ENCODE measurements around the gene EARS2. TPM values are rescaled to one million over a fixed set of nuclear protein-coding genes. Genes with fewer than 3 reads are reported as not detected.

The EARS2 gene
- total and polyA plus RNA-seq, 9 of the 15 experiments (the other 6 are each of a cell fraction or from before 2014, with no cell fraction given) = 17.6 to 58.6 (median 36.3) TPM

DNA sequence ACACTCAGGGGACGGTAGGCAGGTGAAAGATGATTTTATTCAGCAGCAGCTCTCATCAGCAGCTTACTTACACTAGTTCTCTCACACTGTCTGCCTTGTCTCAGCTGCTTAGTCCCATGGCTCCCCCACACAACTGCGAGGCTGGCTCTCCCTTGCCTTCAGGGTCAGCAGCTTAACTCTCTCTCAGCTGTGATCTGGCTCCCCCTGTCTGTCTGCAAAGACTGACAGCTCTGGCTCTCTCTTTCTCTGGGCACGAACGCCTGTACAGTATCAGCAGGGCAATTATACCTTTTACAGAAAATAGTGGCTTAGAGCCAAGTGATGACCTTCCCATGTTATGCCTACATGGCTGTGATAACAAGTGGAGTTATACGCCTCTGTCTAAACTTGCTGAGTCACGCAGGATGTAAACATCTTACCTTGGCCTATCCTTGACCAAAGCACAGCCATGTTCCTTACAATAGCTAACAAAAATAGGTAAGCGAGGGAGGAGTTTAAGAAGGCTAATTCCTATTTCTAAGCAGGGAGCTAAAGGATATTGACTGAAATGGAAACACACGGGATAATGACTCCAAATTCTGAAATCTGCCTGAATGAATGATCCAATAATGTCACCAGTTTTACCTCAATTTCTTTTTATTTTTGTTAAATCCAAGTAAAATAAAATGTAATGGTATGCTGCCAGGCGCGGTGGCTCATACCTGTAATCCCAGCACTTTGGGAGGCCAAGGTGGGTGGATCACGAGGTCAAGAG lies 40.0 kb upstream of the EARS2 start (continued):
- TF ChIP-seq RBM34 (IDR thresholded peaks at IDR 0.05; ENCODE audit: borderline replicate concordance, insufficient read depth, low read length) (no peak), PHF20 (IDR thresholded peaks at IDR 0.05; ENCODE audit: partially characterized antibody) (no peak), POLR2G (IDR thresholded peaks at IDR 0.05; ENCODE audit: low read depth, low read length) (no peak), ILK (tag; IDR thresholded peaks at IDR 0.05; ENCODE audit: borderline replicate concordance, low read depth) (peak; percentile 97), MAFF (IDR thresholded peaks at IDR 0.05; ENCODE audit: low read length) (peak; percentile 97), ZZZ3 (IDR thresholded peaks at IDR 0.05) (no peak), POLR2AphosphoS2 (IDR thresholded peaks at IDR 0.05; ENCODE audit: low read length) (no peak), HIVEP1 (CRISPR knock-in tag; IDR thresholded peaks at IDR 0.05) (peak; percentile 98), ZKSCAN1 (IDR thresholded peaks at IDR 0.05; ENCODE audit: low read depth, low read length) (no peak), FOSL1 (tag; conservative IDR thresholded peaks at IDR 0.05) (peak; percentile 78), ARID3A (IDR thresholded peaks at IDR 0.05; ENCODE audit: borderline replicate concordance, low read depth, low read length) (0 out of 2 replicates have a peak, but pooled peaks have one; percentile 9), HCFC1 (IDR thresholded peaks at IDR 0.05; ENCODE audit: low read depth, low read length) (no peak; the same call in 1 of the 2 replicates), HDAC3 (IDR thresholded peaks at IDR 0.05; ENCODE audit: borderline replicate concordance, partially characterized antibody) (peak; percentile 68), SIN3A (IDR thresholded peaks at IDR 0.05; ENCODE audit: borderline replicate concordance in 2 of 2, control insufficient read depth in 1 of 2, low read depth in 2 of 2, low read length in 2 of 2) (peak in 1 of 2 experiments; percentile 77; a peak in 2 of 4 replicates), NR1H2 (CRISPR knock-in tag; IDR thresholded peaks at IDR 0.05) (no peak), ZBTB7A (IDR thresholded peaks at IDR 0.05; ENCODE audit: borderline replicate concordance, control insufficient read depth, low read depth, low read length) (peak; percentile 45; the same call in 1 of the 2 replicates), PML (IDR thresholded peaks at IDR 0.05; ENCODE audit: low read length) (no peak), ZNF507 (tag; conservative IDR thresholded peaks at IDR 0.05) (peak; percentile 70), NFE2L1 (tag; IDR thresholded peaks at IDR 0.05; ENCODE audit: borderline replicate concordance, low read depth) (peak; percentile 99), ZFP36 (IDR thresholded peaks at IDR 0.05; ENCODE audit: low read depth, low read length, partially characterized antibody) (no peak)
- TF ChIP-seq, protein P1, sequence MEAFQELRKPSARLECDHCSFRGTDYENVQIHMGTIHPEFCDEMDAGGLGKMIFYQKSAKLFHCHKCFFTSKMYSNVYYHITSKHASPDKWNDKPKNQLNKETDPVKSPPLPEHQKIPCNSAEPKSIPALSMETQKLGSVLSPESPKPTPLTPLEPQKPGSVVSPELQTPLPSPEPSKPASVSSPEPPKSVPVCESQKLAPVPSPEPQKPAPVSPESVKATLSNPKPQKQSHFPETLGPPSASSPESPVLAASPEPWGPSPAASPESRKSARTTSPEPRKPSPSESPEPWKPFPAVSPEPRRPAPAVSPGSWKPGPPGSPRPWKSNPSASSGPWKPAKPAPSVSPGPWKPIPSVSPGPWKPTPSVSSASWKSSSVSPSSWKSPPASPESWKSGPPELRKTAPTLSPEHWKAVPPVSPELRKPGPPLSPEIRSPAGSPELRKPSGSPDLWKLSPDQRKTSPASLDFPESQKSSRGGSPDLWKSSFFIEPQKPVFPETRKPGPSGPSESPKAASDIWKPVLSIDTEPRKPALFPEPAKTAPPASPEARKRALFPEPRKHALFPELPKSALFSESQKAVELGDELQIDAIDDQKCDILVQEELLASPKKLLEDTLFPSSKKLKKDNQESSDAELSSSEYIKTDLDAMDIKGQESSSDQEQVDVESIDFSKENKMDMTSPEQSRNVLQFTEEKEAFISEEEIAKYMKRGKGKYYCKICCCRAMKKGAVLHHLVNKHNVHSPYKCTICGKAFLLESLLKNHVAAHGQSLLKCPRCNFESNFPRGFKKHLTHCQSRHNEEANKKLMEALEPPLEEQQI (IDR thresholded peaks at IDR 0.05) = no peak
- TF ChIP-seq, protein P2, sequence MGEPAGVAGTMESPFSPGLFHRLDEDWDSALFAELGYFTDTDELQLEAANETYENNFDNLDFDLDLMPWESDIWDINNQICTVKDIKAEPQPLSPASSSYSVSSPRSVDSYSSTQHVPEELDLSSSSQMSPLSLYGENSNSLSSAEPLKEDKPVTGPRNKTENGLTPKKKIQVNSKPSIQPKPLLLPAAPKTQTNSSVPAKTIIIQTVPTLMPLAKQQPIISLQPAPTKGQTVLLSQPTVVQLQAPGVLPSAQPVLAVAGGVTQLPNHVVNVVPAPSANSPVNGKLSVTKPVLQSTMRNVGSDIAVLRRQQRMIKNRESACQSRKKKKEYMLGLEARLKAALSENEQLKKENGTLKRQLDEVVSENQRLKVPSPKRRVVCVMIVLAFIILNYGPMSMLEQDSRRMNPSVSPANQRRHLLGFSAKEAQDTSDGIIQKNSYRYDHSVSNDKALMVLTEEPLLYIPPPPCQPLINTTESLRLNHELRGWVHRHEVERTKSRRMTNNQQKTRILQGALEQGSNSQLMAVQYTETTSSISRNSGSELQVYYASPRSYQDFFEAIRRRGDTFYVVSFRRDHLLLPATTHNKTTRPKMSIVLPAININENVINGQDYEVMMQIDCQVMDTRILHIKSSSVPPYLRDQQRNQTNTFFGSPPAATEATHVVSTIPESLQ (CRISPR knock-in tag; IDR thresholded peaks at IDR 0.05) = no peak
